Measurements from ENCODE around the gene CRP.
"Not testable (repeated sequence)": the region's sequence is repeated elsewhere in the genome, so short reads cannot be mapped to it uniquely, and the experiment has no call there.

CRP gene

GRCh38 chr1:159714529-159714928 is at the start of gene CRP:
Gene CRP, minus strand, starts transcription at chr1:159714589. Its CDS starts 104 bp downstream, at chr1:159714485.
- in situ Hi-C loops (cut with MboI; ENCODE audit: low sequenced_read_pairs): no loop called here

- in situ Hi-C loops (cut with MboI; ENCODE audit: low sequenced_read_pairs): no loop called here
These were observed 49.3 kb upstream of the CRP start for GRCh38 chr1:159763686-159764085.

- in situ Hi-C loops (cut with MboI; ENCODE audit: low sequenced_read_pairs): no loop called here
These were observed 42.0 kb upstream of the CRP start for GRCh38 chr1:159756397-159756796.

GRCh38 chr1:159755451-159756007 is 41.1 kb upstream of the CRP start:
- in situ Hi-C loops (cut with MboI; ENCODE audit: low sequenced_read_pairs): no loop called here

- in situ Hi-C loops (cut with MboI; ENCODE audit: low sequenced_read_pairs): no loop called here
These were observed 39.0 kb upstream of the CRP start for GRCh38 chr1:159753386-159753785.

- in situ Hi-C loops (cut with MboI; ENCODE audit: low sequenced_read_pairs): no loop called here
These were observed 37.8 kb upstream of the CRP start for GRCh38 chr1:159752135-159752580.

- in situ Hi-C loops (cut with MboI; ENCODE audit: low sequenced_read_pairs): no loop called here
These were observed 36.6 kb upstream of the CRP start for GRCh38 chr1:159751031-159751430.

- in situ Hi-C loops (cut with MboI; ENCODE audit: low sequenced_read_pairs): no loop called here
These were observed 36.2 kb upstream of the CRP start for GRCh38 chr1:159750621-159751020.

- in situ Hi-C loops (cut with MboI; ENCODE audit: low sequenced_read_pairs): no loop called here
These were observed 35.2 kb upstream of the CRP start for GRCh38 chr1:159749630-159750029.

- in situ Hi-C loops (cut with MboI; ENCODE audit: low sequenced_read_pairs): no loop called here
These were observed 34.0 kb upstream of the CRP start for GRCh38 chr1:159748370-159748769.

- in situ Hi-C loops (cut with MboI; ENCODE audit: low sequenced_read_pairs): no loop called here
These were observed 32.3 kb upstream of the CRP start for GRCh38 chr1:159746666-159747065.

GRCh38 chr1:159743651-159744410 is 29.4 kb upstream of the CRP start:
- in situ Hi-C loops (cut with MboI; ENCODE audit: low sequenced_read_pairs): no loop called here

- in situ Hi-C loops (cut with MboI; ENCODE audit: low sequenced_read_pairs): no loop called here
These were observed 23.0 kb upstream of the CRP start for GRCh38 chr1:159737238-159737916.

- in situ Hi-C loops (cut with MboI; ENCODE audit: low sequenced_read_pairs): not testable (repeated sequence)
These were observed 8.8 kb upstream of the CRP start for GRCh38 chr1:159723188-159723587.

- in situ Hi-C loops (cut with MboI; ENCODE audit: low sequenced_read_pairs): no loop called here
These were observed 5.6 kb upstream of the CRP start for GRCh38 chr1:159719990-159720389.

- in situ Hi-C loops (cut with MboI; ENCODE audit: low sequenced_read_pairs): no loop called here
These were observed 1.5 kb upstream of the CRP start for GRCh38 chr1:159715855-159716254.

- in situ Hi-C loops (cut with MboI; ENCODE audit: low sequenced_read_pairs): no loop called here
These were observed 2.3 kb downstream of the CRP start for GRCh38 chr1:159712080-159712479.

- in situ Hi-C loops (cut with MboI; ENCODE audit: low sequenced_read_pairs): no loop called here
These were observed 6.7 kb downstream of the CRP start for GRCh38 chr1:159707472-159708260.

- in situ Hi-C loops (cut with MboI; ENCODE audit: low sequenced_read_pairs): no loop called here
These were observed 8.5 kb downstream of the CRP start for GRCh38 chr1:159705904-159706256.

- in situ Hi-C loops (cut with MboI; ENCODE audit: low sequenced_read_pairs): no loop called here
These were observed 9.0 kb downstream of the CRP start for GRCh38 chr1:159705251-159705903.

GRCh38 chr1:159704481-159704880 is 9.9 kb downstream of the CRP start:
- in situ Hi-C loops (cut with MboI; ENCODE audit: low sequenced_read_pairs): no loop called here

Data from HL-60/S4 (cell line).